Measurements from ENCODE around the gene TOR1A.
"Not testable (repeated sequence)": the region's sequence is repeated elsewhere in the genome, so short reads cannot be mapped to it uniquely, and the experiment has no call there.

The TOR1A gene

DNA sequence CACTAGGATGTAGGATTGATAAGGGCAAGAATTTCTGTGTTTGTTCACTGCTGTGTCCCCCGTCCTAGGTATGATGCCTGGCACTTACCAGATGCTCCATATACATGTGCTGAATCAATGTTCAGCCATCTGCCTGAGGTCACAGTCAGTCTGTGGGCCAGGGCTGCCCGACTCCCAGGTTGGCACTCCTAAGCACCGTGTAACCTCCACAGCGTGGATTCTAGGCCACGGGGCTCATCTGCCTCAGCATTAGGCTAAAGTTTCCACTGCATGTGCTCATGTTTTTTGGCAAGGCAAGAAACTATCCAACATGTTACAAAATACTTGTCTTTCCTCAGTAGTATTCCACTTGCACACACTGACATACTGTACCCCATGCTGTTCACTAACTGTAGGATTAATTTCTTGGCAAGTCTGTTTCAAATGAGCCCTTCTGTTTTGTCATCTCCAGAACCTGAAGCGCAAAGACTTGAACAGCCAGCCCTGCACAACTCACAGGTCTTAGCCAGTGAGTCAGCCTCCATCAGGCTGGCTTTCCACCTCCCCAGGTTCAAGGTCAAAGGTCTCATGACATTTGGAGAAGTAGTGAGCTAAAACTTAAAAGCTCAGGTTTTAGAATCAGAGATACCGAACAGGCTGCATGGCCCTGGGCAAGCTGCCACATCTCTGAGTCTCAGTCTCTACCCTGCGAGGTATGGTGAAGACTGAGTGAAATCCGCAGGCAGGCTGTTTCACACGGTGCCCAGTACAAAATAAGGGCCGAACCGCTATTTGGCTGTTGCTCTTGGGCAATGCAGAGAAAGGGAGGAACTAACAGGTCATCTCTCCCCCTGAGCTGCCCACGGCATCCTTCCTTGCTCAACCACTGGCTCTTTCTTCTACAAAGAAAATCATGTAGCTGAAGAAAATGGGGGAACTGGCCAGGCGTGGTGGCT, 7.2 kb downstream of the TOR1A start:
- no peak for DNase-seq (ENCODE audit: low read depth)

DNA sequence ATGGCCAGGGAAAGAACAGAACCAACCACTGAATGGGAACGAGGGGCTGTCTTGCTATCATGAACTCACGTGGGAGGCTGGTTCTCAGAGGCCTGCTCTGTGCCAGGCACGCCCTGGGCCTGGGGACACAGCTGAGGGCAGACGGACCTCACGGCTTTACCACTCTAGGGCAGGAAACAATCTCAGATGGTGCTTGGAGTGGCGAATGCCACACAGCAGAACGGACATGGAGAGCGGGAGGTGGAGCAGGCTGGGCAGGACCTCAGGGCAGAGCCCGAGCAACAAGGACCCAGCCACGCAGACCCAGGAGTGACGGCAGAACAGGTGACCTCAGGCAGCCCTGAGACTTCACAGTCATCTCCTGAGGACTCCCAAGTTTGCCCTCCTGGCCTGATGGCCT, 8.7 kb downstream of the TOR1A start:
- no peak for DNase-seq (ENCODE audit: low read depth)

DNA sequence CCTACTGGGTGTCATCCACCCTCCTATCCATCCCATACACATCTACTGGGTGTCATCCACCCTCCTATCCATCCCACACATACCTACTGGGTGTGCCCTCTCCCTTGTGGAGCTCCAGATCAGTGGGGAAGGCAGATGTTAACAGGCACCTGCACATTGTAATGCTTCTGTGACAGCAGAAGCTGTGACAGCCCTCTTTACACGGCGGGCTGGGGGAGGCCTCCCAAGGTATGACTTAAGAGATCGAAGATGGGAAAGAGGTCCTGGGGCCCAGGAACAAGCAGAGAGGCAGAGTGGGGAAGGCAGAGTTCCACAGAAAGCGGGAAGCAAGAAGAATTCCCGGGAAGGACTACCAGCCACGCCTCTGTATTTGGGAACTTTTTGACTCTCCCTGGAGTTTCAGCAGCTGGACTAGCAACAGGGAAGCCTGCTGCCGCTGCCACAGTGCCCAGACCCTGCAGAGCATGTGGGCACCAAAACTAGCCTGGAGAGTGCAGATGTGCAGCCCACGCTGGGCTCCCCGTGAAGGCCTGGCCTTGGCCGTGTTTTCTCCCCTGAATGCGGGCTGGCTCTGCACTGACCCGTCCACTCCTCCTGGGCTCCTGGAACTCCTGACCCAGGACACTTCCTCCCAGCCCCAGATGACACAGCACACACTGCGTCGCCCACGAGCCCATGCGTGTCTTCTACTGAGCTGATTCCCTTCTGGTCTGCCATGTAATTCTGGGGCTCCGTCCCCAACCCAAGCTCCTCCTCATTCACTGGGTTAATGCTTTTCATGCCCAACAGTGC, 9.3 kb downstream of the TOR1A start:
- no peak for DNase-seq (ENCODE audit: low read depth)

DNA sequence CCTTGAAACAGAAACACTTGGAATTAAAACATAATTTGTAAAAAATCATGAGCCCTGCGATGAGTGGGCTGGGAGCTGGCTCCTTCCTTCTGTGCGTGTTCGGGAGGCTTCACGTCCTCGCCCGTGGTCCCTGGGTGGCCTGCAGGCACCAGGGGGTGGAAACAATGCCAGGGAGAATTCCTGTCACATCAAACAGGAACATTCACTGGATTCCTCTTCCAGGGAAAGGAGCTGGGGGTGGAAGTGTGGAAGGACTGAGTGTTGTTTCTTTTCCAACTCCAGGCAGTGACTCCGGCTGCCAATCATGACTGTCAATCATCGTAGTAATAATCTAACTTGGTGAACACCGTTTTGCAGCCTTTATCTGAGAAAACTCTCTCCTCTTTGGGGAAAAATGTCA, 10.3 kb downstream of the TOR1A start:
- no peak for DNase-seq (ENCODE audit: low read depth)

DNA sequence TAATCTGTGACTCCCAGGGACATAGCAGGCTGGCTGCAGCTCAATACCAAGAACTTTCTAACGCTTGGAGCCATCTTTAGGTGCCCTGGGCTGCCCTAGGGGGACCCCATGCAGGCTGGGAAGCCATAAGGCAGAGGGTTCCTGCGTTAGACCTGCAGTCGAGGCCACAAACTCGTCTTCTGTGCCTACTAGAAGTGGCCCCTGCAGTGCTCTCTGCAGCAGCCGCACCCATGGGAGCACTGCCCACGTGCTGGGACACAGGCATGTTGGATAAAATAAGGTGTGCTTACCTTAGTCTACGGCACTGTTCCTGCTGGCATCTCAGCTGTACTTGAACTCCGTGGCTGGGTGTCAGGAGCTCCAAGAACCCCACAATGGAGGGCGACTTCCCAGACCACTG, 11.6 kb downstream of the TOR1A start:
- DNase-seq (ENCODE audit: low read depth): no peak

DNA sequence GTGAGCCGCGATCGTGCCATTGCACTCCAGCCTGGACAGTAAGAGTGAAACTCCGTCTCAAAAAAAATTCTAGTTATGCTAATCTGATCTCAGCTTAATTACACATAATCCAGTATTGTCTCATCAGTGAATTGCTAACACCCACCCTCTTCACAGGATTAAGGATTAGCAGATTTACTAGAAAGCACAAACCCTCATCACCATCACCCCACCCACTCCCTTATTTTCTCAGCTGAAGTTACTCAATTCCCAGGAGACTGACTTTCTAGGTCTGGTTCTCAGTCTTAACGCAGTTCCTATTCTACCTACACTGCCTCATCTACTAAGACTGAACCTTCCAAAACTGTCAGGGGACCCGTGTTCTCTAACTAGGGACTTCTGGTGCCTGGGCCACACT, 12.0 kb downstream of the TOR1A start:
- no peak for DNase-seq (ENCODE audit: low read depth)

DNA sequence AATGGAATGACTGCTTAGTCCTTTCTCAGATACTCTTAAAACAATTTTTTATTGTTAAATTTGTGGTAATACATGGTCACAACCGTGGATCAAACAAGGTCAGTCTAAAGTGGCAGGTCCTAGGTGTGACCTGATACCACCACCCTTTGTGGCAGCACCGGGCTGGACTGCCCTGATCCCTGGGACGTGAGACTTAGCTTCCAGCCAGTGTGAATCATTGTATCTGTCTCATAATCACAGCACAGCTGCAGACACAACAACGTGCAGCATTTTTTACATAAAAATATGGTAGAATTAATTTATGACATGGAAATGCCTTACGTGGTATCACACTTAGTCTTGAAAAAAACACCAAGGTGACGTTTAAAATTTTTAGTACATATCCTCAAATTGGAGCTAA, 13.1 kb downstream of the TOR1A start:
- DNase-seq (ENCODE audit: low read depth): no peak

DNA sequence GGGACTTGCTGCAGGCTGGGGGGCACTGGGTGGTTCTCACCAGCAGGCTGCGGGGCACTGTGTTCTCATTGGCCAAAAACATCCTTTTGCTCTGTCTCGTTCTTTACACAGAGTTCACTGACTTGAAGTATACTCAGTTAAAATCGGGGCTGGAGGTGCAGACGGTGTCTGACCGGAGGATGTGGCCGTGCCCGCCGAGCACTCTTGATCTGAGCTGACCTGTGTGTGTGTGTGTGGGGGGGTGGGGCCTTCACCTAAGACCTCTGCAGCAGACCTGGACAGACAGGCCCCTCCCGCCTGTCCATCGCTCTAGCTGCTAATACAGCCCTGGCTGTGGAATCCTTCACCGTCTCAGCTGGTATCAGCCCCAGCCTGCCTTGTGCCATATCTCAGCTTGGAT, 13.8 kb downstream of the TOR1A start:
- no peak for DNase-seq (ENCODE audit: low read depth)

DNA sequence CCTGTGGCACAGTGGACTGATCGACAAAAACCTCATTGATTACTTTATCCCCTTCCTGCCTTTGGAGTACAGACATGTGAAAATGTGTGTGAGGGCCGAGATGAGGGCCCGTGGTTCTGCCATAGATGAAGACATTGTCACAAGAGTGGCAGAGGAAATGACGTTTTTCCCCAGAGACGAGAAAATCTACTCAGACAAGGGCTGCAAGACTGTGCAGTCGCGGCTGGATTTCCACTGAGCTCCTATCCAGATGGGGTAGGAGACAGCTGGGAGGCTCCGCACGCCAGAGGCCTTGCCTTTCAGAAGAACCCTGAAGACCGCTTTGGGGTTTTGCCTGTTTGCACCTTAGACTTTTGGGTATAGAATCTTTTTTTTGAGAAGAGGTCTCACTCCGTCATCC, 14.6 kb downstream of the TOR1A start:
- no peak for DNase-seq (ENCODE audit: low read depth)

DNA sequence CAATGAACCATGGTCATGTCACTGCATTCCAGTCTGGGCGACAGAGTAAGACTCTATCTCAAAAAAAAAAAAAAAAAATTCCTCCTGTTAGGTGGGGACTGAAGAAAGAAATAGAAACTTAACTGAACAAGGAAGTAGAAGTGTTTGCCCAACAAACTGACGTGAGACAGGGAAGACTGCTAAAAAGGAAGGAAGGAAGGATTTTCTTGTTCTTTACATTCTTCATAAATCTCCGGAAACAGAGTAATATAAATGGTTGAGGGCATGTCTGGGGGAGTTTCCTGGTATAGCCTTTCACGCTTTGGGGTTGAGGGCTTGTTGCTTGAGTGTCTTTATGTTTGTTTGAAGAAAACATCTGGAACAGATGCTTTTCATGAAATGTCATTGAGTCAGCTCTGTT, 17.9 kb downstream of the TOR1A start:
- no peak for DNase-seq (ENCODE audit: low read depth)

DNA sequence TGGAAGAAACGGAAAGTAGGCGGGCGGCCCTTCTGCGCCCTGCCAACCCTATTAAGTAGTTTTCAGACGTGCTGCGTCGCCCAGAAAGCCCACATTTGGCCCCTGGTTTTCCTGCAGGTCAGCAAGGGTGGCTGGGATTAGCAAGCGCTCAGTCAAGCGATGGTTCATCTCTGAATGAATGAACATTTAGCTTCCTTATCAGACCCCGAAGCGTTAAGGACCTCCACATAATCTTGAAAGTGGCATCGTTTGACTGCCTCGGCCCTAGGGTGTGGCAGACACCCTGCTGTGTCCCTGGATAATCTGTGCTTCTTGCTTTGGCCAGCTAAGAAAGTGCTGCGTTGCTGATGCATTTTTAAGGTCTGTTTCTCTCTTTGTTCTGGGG, 20.3 kb downstream of the TOR1A start:
- DNase-seq (ENCODE audit: low read depth): no peak

DNA sequence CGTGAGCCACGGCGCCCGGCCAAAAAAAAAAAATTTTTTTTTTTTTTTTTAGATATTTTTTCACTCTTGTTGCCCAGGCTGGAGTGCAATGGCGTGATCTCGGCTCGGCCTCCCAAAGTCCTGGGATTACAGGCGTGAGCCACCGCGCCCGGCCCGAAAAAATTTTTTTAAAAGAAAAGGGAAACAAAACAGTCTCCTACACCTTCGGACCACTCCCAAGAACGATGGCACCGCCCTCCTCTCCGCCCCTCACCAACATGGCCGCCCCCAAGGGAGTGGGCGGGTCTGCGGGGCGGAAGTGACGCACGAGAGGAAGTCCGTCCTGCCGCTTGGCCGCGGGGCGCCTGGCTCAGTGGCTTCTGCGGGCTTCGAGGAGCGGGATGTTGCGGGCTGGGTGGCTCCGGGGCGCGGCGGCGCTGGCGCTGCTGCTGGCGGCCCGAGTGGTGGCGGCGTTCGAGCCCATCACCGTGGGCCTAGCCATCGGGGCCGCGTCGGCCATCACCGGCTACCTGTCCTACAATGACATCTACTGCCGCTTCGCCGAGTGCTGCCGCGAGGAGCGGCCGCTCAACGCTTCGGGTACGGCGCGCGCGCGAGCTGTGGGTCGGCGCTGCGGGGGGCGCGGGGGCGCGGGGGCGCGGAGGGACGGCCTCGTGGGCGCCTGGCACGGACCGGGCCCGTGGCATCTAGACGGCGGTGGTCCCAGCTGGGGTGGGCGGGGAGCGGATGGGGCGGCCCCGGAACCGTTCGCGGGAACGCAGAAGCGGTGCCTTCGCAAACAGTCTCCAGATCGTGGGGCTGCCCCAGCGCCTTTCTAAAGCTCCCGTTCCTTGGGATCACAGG, 20.9 kb downstream of the TOR1A start, which contains the start of gene TOR1B:
Gene TOR1B, plus strand, starts transcription at position 352 of the 843 bp plus-strand sequence. Its CDS starts 29 bp downstream, at position 381.
- DNase-seq (ENCODE audit: low read depth): peak; percentile 90

DNA sequence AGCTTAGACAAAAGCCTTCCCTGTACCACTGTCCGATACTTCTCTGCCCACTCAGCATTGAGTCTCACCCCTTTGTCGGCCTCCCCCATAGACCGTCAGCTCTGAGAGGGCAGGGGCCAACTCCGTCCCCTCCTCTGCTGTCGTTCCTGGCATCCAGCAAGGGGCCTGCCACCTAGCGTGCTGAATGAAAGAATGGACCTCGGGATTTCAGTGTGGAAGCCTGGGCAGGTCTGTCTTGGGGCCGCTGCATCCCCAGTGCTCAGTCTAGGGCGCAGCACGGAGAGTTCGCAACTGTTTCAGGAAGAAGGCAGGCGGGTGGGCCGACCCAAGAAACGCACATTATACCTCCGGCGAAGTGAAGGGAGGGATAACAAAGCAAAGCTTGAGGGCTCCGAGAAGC, 22.4 kb downstream of the TOR1A start:
- no peak for DNase-seq (ENCODE audit: low read depth)

DNA sequence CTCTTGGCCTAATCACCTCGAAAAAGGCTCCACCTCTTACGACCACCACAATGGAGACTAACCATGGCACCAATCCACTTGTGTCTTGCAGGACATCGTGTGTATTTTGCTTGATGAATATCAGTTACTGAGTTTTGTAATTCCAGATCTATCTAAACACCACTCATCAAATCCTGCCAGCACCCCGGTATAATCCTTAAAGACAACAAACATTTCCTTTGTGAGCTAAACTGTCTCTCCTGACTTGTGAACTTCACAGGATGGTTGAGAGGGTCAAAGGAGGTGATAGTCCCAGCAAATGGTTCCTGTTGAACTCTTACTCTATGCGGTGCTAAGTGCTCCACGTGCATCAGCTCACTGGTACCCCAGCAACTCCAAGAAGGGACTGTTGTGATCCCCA, 25.0 kb downstream of the TOR1A start:
- DNase-seq (ENCODE audit: low read depth): no peak

DNA sequence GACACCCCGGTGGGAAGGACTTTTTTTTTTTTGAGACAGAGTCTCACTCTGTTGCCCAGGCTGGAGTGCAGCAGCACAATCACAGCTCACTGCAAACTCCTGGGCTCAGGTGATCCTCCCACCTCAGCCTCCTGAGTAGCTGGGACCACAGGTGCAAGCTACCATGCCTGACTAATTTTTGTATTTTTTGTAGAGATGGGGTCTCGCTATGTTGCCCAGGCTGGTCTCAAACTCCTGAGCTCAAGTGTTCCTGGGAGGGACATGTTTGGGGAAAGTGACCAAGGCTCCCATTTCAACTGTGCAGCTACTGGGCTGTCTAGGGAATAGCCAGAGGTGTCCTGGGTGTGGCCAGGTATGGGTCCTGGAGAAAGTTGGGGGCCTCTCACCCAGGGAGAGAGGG, 27.9 kb downstream of the TOR1A start:
- DNase-seq (ENCODE audit: low read depth): not testable (repeated sequence)

DNA sequence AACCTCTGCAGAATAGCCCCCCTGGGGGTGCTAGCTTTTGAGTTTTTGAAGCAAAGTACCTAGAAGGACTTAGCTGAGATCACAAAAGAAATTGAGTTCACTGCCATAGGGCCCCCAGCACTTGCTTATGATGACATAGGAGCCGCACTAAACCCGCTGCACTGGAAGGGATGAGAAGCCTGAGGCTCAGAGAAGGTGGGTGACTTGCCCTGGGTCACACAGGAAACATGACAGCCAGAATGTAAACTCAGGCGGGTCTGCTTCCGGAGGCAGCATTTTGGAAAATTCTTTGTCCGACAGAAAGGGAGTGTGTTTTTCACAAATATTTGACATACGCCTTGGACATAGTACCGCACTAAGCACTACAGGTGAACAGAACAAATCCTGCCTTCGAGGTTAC, 29.4 kb downstream of the TOR1A start:
- no peak for DNase-seq (ENCODE audit: low read depth)

DNA sequence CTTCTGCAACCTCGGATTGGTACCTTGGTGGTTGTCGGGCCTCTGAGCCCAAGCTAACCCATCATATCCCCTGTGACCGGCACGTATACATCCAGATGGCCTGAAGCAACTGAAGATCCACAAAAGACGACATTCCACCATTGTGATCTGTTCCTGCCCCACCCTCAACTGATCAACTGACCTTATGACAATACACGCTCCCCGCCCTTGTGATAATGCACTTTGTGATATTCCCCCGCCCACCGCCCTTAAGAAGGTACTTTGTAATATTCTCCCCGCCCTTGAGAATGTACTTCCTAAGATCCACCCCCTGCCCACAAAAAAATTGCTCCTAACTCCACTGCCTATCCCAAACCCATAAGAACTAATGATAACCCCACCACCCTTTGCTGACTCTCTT, 37.5 kb downstream of the TOR1A start:
- no peak for DNase-seq (ENCODE audit: low read depth)

DNA sequence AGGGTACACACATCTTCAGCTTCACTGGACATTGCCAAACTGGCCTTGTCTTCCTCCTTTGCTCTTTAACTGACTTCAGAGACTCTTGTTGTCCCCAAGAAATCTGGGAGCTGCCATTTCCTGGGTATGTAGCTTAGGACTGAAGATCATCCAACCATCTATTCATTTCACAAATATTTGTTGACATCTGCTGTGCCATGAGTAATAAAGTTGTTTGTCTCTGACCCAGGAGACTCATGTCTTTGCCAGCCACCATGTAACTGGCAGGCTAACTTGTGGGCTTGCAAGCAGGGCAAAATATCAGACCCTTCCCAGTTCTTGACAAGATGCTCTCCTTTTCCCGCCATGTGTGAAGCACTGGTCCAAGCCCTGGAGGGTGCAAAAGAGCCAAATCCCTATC, 38.1 kb downstream of the TOR1A start:
- DNase-seq (ENCODE audit: low read depth): no peak

DNA sequence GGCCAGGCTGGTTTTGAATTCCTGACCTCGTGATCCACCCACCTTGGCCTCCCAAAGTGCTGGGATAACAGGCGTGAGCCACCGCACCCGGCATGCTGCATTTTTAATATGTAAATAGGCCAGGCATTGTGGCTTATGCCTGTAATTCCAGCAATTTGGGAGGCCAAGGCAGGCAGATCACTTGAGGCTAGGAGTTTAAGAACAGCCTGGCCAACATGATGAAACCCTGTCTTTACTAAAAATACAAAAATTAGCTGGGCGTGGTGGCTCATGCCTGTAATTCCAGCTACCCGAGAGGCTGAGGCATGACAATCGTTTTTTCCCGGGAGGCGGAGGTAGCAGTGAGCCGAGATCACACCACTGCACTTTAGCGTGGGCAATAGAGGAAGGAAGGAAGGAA, 39.0 kb downstream of the TOR1A start:
- DNase-seq (ENCODE audit: low read depth): not testable (repeated sequence)

DNA sequence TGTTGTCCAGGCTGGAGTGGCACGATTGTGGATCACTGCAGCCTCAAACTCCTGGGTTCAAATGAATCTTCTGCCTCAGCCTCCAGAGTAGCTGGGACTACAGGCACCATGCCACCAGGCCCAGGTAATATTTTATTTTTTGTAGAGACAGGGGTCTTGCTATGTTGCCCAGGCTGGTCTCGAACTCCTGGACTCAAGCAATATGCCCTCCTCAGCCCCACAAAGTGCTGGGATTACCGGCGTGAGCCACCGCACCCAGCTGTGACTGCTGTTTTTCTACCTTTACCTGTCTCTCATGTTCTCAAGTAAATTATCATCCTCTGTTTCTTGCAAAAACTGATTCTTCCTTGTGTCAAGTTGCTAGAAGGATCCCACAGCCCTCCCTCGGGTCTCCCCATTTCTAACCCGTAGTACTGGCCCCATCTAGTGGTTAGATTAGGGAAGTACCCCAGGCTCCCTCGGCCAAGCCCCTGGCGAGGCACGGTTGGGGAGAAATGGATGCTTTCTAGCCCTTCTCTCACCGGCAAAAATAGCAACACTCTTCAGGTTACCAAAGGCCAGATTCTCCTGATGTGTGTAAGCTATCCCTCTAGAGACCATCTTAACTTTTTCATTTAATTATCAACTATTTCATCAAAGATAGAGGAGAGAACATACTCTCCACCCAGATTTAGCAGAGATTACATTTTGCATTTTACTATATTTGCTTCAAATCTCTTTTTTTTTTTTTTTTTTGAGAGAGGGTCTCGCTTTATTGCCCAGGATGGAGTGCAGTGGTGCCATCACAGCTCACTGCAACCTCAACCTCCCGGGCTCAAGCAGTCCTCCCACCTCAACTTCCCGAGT, 40.2 kb downstream of the TOR1A start:
- DNase-seq (ENCODE audit: low read depth): peak; percentile 40

DNA sequence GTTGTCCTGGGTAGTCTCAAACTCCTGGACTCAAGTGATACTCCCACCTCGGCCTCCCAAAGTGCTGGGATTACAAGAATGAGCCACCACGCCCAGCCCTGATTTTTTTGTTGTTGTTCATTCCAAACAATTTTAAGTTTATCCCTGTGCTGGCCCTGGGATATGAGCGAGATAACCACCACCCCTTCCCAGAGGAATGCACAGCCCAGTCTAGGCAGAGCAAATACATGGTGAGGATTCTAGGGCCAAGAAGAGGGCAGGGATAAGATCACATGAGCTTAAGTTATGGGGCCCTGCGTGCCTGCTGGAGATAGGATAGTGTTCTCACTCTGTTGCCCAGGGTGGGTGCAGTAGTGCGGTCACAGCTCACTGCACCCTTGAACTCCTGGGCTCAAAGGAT, 42.0 kb downstream of the TOR1A start:
- no peak for DNase-seq (ENCODE audit: low read depth)
